Breast epithelium (tissue), 3 donors: ENCODE measurements around the gene NHLRC1.

Source experiments
- CTCF ChIP-seq, 3 donors: fragments of 450-650 bp; IDR thresholded peaks; one replicate each; pipeline ENCODE4 v1.5.1; 2016 to 2017; ENCODE audit warnings: antibody characterized with exemption in 3 of 3, mild to moderate bottlenecking in 3 of 3, moderate library complexity in 3 of 3
- POLR2A ChIP-seq: fragments of 450-650 bp; IDR thresholded peaks from one replicate; pipeline ENCODE4 v1.6.1; 2016; ENCODE audit warnings: antibody characterized with exemption, mild to moderate bottlenecking, moderate library complexity

GRCh38 chr6:18138906-18139305 lies 16.4 kb upstream of the NHLRC1 start:
- TF ChIP-seq CTCF (IDR thresholded peaks at IDR 0.05) (no peak), POLR2A (no peak)
